ENCODE data around the gene GJD3.

GRCh38 chr17:40317880-40318829 is 46.4 kb downstream of the GJD3 start:
- TF ChIP-seq CTCF (IDR thresholded peaks at IDR 0.05; ENCODE audit: extremely low read depth in 1 of 2, insufficient read depth in 1 of 2, low read depth in 1 of 2, low read length in 2 of 2) (no peak), EZH2 (IDR thresholded peaks at IDR 0.05; ENCODE audit: borderline replicate concordance, low read depth, low read length, severe bottlenecking) (no peak), POLR2A (IDR thresholded peaks at IDR 0.05; ENCODE audit: low read depth, low read length) (peak; percentile 75), POLR2AphosphoS5 (IDR thresholded peaks at IDR 0.05; ENCODE audit: insufficient read depth, low read depth, low read length) (peak; percentile 64), JUN (IDR thresholded peaks at IDR 0.05; ENCODE audit: borderline replicate concordance, insufficient read depth, insufficient read length, low read depth) (no peak), MYC (IDR thresholded peaks at IDR 0.05; ENCODE audit: low read depth, low read length) (no peak), MAX (IDR thresholded peaks at IDR 0.05; ENCODE audit: insufficient read depth, insufficient read length) (peak; percentile 80), GATA2 (IDR thresholded peaks at IDR 0.05; ENCODE audit: insufficient read depth, insufficient read length, low read depth, low read length) (no peak)

Data from endothelial cell of umbilical vein (primary cell).